GM18502 (cell line): ENCODE measurements around the gene PAM.
"Not testable (repeated sequence)": the region's sequence is repeated elsewhere in the genome, so short reads cannot be mapped to it uniquely, and the experiment has no call there.

Experiments
- ATAC-seq: cut with Tn5 transposase; IDR thresholded peaks from one replicate; pipeline ENCODE4 v1.9.1; 2021; ENCODE audit warnings: mild to moderate bottlenecking; ENCODE audit not compliant: unreplicated experiment, poor library complexity

The PAM gene

GRCh38 chr5:102750151-102750834 lies 4.8 kb upstream of the PAM start:
- ATAC-seq: no peak

GRCh38 chr5:102751903-102752376 lies 3.2 kb upstream of the PAM start:
- not testable (repeated sequence) for ATAC-seq

- ATAC-seq: peak; percentile 2
These were observed 977 bp upstream of the PAM start for GRCh38 chr5:102753889-102754766.

GRCh38 chr5:102755686-102756371 lies 724 bp downstream of the PAM start:
- ATAC-seq: peak; percentile 81

GRCh38 chr5:102758576-102758975 lies 3.5 kb downstream of the PAM start:
- ATAC-seq: no peak

- ATAC-seq: no peak
These were observed 4.2 kb downstream of the PAM start for GRCh38 chr5:102759289-102759688.

GRCh38 chr5:102759700-102760099 lies 4.6 kb downstream of the PAM start:
- no peak for ATAC-seq

GRCh38 chr5:102760815-102761214 lies 5.7 kb downstream of the PAM start:
- ATAC-seq: no peak

GRCh38 chr5:102762095-102762534 lies 7.0 kb downstream of the PAM start:
- peak; percentile 80 for ATAC-seq

GRCh38 chr5:102762562-102763227 lies 7.6 kb downstream of the PAM start:
- peak; percentile 33 for ATAC-seq

GRCh38 chr5:102763734-102764133 lies 8.6 kb downstream of the PAM start:
- ATAC-seq: no peak

GRCh38 chr5:102764381-102765004 lies 9.4 kb downstream of the PAM start:
- no peak for ATAC-seq

- ATAC-seq: no peak
These were observed 10.2 kb downstream of the PAM start for GRCh38 chr5:102765350-102765749.

GRCh38 chr5:102766295-102767090 lies 11.4 kb downstream of the PAM start:
- no peak for ATAC-seq

GRCh38 chr5:102767862-102768261 lies 12.8 kb downstream of the PAM start:
- ATAC-seq: no peak

GRCh38 chr5:102770803-102771202 lies 15.7 kb downstream of the PAM start:
- no peak for ATAC-seq

- ATAC-seq: no peak
These were observed 16.3 kb downstream of the PAM start for GRCh38 chr5:102771435-102771834.

- no peak for ATAC-seq
These were observed 17.2 kb downstream of the PAM start for GRCh38 chr5:102772273-102772672.

- ATAC-seq: no peak
These were observed 18.0 kb downstream of the PAM start for GRCh38 chr5:102773133-102773532.
